Chondrocyte (in vitro differentiated cells): Measurements from ENCODE around the gene UTP18. TPM values are rescaled to one million over a fixed set of nuclear protein-coding genes. Genes with fewer than 3 reads are reported as not detected.

Experiments
- total RNA-seq: library from RNA; stranded (reverse); gene quantifications from 3 replicates; pipeline ENCODE4 v1.2.1, GENCODE V29; 2021

The UTP18 gene
- total RNA-seq, 1 donor from 2014 or later, result 16.8 TPM

Other genes starting within 250 kb of the UTP18 start
- gene SPAG9, start 139.7 kb upstream of the UTP18 start, total RNA-seq, result 86.7 to 96.1 TPM (median 92.7 TPM) in 3 replicates
- gene NME1, start 107.0 kb upstream of the UTP18 start, total RNA-seq, result 101 to 149 TPM (median 102 TPM) in 3 replicates
- gene NME2, start 94.1 kb upstream of the UTP18 start, total RNA-seq, result 748 to 753 TPM (median 751 TPM) in 3 replicates
- gene MBTD1, start 497 bp upstream of the UTP18 start, total RNA-seq, result 10.0 to 12.8 TPM (median 10.9 TPM) in 3 replicates